ENCODE measurements around the gene ANK2. TPM values are rescaled to one million over a fixed set of nuclear protein-coding genes. Genes with fewer than 3 reads are reported as not detected.
A peak's percentile ranks its signal among the peaks of the same experiment; 100 is the strongest.

The ANK2 gene
- total RNA-seq, 6 donors from 2014 or later: 4.2 to 23.3 (median 8.5) TPM

- WGBS, 2 donors: 58 to 82% methylated on average over 1 of the region's 1 CpG
- DNase-seq: no peak
- TF ChIP-seq EP300 (IDR thresholded peaks at IDR 0.05): no peak
- TF ChIP-seq POLR2AphosphoS5 (IDR thresholded peaks at IDR 0.05): no peak
- no peak for TF ChIP-seq POLR2A (IDR thresholded peaks at IDR 0.05)
- TF ChIP-seq CTCF (IDR thresholded peaks at IDR 0.05): no peak
- Histone ChIP-seq H3K36me3 (no peaks in the 10 kb centered on the region), H3K4me3 (no peak overlapping the region), H3K27ac (no peak overlapping the region), H3K4me1 (peaks cover 4 to 27% (median 9%) of the 10 kb centered on the region in 4 donors), H3K27me3 (no peaks in the 10 kb centered on the region), H3K9me3 (no peaks in the 10 kb centered on the region)
- ATAC-seq (ENCODE audit: low FRiP score in 2 of 2): no peak
Observed at GRCh38 chr4:113145147-113145518, 95.7 kb downstream of the ANK2 start.

GRCh38 chr4:113145519-113146291 is 96.3 kb downstream of the ANK2 start:
- H3K9me3 ChIP-seq: no peaks in the 10 kb centered on the region
- no peak for TF ChIP-seq EP300 (IDR thresholded peaks at IDR 0.05)
- no peak for TF ChIP-seq POLR2A (IDR thresholded peaks at IDR 0.05)
- no peak for TF ChIP-seq POLR2AphosphoS5 (IDR thresholded peaks at IDR 0.05)
- no peak for TF ChIP-seq CTCF (IDR thresholded peaks at IDR 0.05)
- H3K27ac ChIP-seq: no peak overlapping the region
- peak in 1 of 2 donors; percentile 39 for ATAC-seq (ENCODE audit: low FRiP score in 2 of 2)
- 47 to 65% methylated on average over 8 of the region's 8 CpGs for WGBS, 2 donors
- no peak overlapping the region for H3K4me3 ChIP-seq
- no peaks in the 10 kb centered on the region for H3K36me3 ChIP-seq
- no peaks in the 10 kb centered on the region for H3K27me3 ChIP-seq
- no peak for DNase-seq
- peaks cover 4 to 27% (median 9%) of the 10 kb centered on the region in 4 donors for H3K4me1 ChIP-seq

- H3K4me1 ChIP-seq: peaks cover 3 to 22% (median 4%) of the 10 kb centered on the region in 4 donors
- no peaks in the 10 kb centered on the region for H3K9me3 ChIP-seq
- H3K36me3 ChIP-seq: no peaks in the 10 kb centered on the region
- ATAC-seq (ENCODE audit: low FRiP score in 2 of 2): peak; percentile 55 to 66
- H3K27ac ChIP-seq: peak overlapping the region in 2 of 4 donors; percentile 6 to 72
- TF ChIP-seq CTCF (IDR thresholded peaks at IDR 0.05): no peak
- no peak for TF ChIP-seq POLR2A (IDR thresholded peaks at IDR 0.05)
- TF ChIP-seq POLR2AphosphoS5 (IDR thresholded peaks at IDR 0.05): no peak
- TF ChIP-seq EP300 (IDR thresholded peaks at IDR 0.05): no peak
- peak overlapping the region; percentile 6 to 38 (median 30) for H3K4me3 ChIP-seq
- 38 to 44% methylated on average over 10 of the region's 10 CpGs for WGBS, 2 donors
- H3K27me3 ChIP-seq: no peaks in the 10 kb centered on the region
- DNase-seq: no peak
Observed at GRCh38 chr4:113146876-113147358, 97.5 kb downstream of the ANK2 start.

GRCh38 chr4:113147498-113148111 is 98.2 kb downstream of the ANK2 start:
- 35 to 49% methylated on average over 2 of the region's 2 CpGs for WGBS, 2 donors
- ATAC-seq (ENCODE audit: low FRiP score in 2 of 2) (no peak), DNase-seq (no peak)
- Histone ChIP-seq H3K36me3 (no peaks in the 10 kb centered on the region), H3K9me3 (no peaks in the 10 kb centered on the region), H3K4me1 (peaks cover 0 to 17% (median 2%) of the 10 kb centered on the region in 4 donors), H3K27me3 (no peaks in the 10 kb centered on the region), H3K27ac (no peak overlapping the region), H3K4me3 (peak overlapping the region in 2 of 4 donors; percentile 26 to 38)
- TF ChIP-seq POLR2A (IDR thresholded peaks at IDR 0.05) (no peak), CTCF (IDR thresholded peaks at IDR 0.05) (no peak), POLR2AphosphoS5 (IDR thresholded peaks at IDR 0.05) (no peak), EP300 (IDR thresholded peaks at IDR 0.05) (no peak)

Data from upper lobe of left lung (tissue), 6 donors.